ENCODE data around the gene CTDSPL.

Gene CTDSPL

GRCh38 chr3:37984596-37984995 is 122.9 kb downstream of the CTDSPL start:
- H3K36me3 ChIP-seq (replicated peaks in 1 of 2; ENCODE audit: control insufficient read depth in 2 of 2, insufficient read depth in 2 of 2, low read length in 2 of 2): peaks cover 5 to 37% of the 10 kb centered on the region in 2 donors
- no peak overlapping the region for H3K23ac ChIP-seq (ENCODE audit: low read depth, low read length, poor library complexity)
- H2AFZ ChIP-seq (ENCODE audit: low read length): no peak overlapping the region
- H3K4me1 ChIP-seq (ENCODE audit: control insufficient read depth in 2 of 2, insufficient read depth in 1 of 2, low read depth in 1 of 2, low read length in 2 of 2): no peaks in the 10 kb centered on the region
- no peak overlapping the region for H2AK5ac ChIP-seq (ENCODE audit: low read depth, low read length)
- no peak overlapping the region for H3K4me2 ChIP-seq (ENCODE audit: insufficient read depth, low read length, poor library complexity, severe bottlenecking)
- H3K27me3 ChIP-seq (ENCODE audit: control insufficient read depth in 3 of 3, insufficient read depth in 3 of 3, low read depth in 1 of 3, low read length in 3 of 3): peaks cover 0 to 7% (median 0%) of the 10 kb centered on the region in 3 experiments
- no peaks in the 10 kb centered on the region for H3K79me1 ChIP-seq (ENCODE audit: low read depth, low read length)
- no peak overlapping the region for H2BK12ac ChIP-seq (ENCODE audit: low read length)
- no peak overlapping the region for H3K4me3 ChIP-seq (ENCODE audit: low read length in 2 of 2)
- H3K4ac ChIP-seq (ENCODE audit: low read length): no peak overlapping the region
- no peak overlapping the region for H3K14ac ChIP-seq (ENCODE audit: low read length)
- H3K18ac ChIP-seq (ENCODE audit: low read length): no peak overlapping the region
- H2BK5ac ChIP-seq (ENCODE audit: low read length): no peak overlapping the region
- no peak for DNase-seq (ENCODE audit: low spot score)
- no peak overlapping the region for H3K27ac ChIP-seq (replicated peaks; ENCODE audit: low read length)
- H2BK15ac ChIP-seq (ENCODE audit: low read length): no peak overlapping the region
- no peak overlapping the region for H2BK120ac ChIP-seq (ENCODE audit: low read depth, low read length)
- H4K8ac ChIP-seq (ENCODE audit: low read depth, low read length): no peak overlapping the region
- no CpG with 5 or more reads among the region's 7 CpGs for WGBS, 2 donors (ENCODE audit: extremely low coverage in 2 of 2, insufficient read length in 2 of 2, insufficient replicate concordance in 1 of 2)
- no peak overlapping the region for H3K9ac ChIP-seq (ENCODE audit: low read depth, low read length, poor library complexity)
- H4K91ac ChIP-seq (ENCODE audit: low read depth, low read length, poor library complexity): no peak overlapping the region
- no peaks in the 10 kb centered on the region for H3K9me3 ChIP-seq (replicated peaks in 1 of 2; ENCODE audit: control insufficient read depth in 2 of 2, insufficient read depth in 1 of 2, low read depth in 1 of 2, low read length in 2 of 2)

GRCh38 chr3:37985637-37986320 is 124.1 kb downstream of the CTDSPL start:
- Histone ChIP-seq H2BK5ac (ENCODE audit: low read length) (no peak overlapping the region), H3K9ac (ENCODE audit: low read depth, low read length, poor library complexity) (no peak overlapping the region), H2BK120ac (ENCODE audit: low read depth, low read length) (no peak overlapping the region), H3K4me3 (ENCODE audit: low read length in 2 of 2) (no peak overlapping the region), H2BK15ac (ENCODE audit: low read length) (no peak overlapping the region), H3K36me3 (replicated peaks in 1 of 2; ENCODE audit: control insufficient read depth in 2 of 2, insufficient read depth in 2 of 2, low read length in 2 of 2) (peaks cover 2 to 29% of the 10 kb centered on the region in 2 donors), H3K4ac (ENCODE audit: low read length) (no peak overlapping the region), H3K27me3 (ENCODE audit: control insufficient read depth in 3 of 3, insufficient read depth in 3 of 3, low read depth in 1 of 3, low read length in 3 of 3) (peaks cover 0 to 19% (median 0%) of the 10 kb centered on the region in 3 experiments), H4K8ac (ENCODE audit: low read depth, low read length) (peak overlapping the region; percentile 77), H3K79me1 (ENCODE audit: low read depth, low read length) (no peaks in the 10 kb centered on the region), H2AFZ (ENCODE audit: low read length) (no peak overlapping the region), H3K4me2 (ENCODE audit: insufficient read depth, low read length, poor library complexity, severe bottlenecking) (no peak overlapping the region), H3K18ac (ENCODE audit: low read length) (no peak overlapping the region), H2AK5ac (ENCODE audit: low read depth, low read length) (no peak overlapping the region), H3K14ac (ENCODE audit: low read length) (no peak overlapping the region), H4K91ac (ENCODE audit: low read depth, low read length, poor library complexity) (no peak overlapping the region), H3K9me3 (replicated peaks in 1 of 2; ENCODE audit: control insufficient read depth in 2 of 2, insufficient read depth in 1 of 2, low read depth in 1 of 2, low read length in 2 of 2) (no peaks in the 10 kb centered on the region), H3K4me1 (ENCODE audit: control insufficient read depth in 2 of 2, insufficient read depth in 1 of 2, low read depth in 1 of 2, low read length in 2 of 2) (no peaks in the 10 kb centered on the region), H3K23ac (ENCODE audit: low read depth, low read length, poor library complexity) (no peak overlapping the region), H2BK12ac (ENCODE audit: low read length) (no peak overlapping the region), H3K27ac (replicated peaks; ENCODE audit: low read length) (no peak overlapping the region)
- no CpG with 5 or more reads among the region's 8 CpGs for WGBS, 2 donors (ENCODE audit: extremely low coverage in 2 of 2, insufficient read length in 2 of 2, insufficient replicate concordance in 1 of 2)
- DNase-seq (ENCODE audit: low spot score): no peak

DNA sequence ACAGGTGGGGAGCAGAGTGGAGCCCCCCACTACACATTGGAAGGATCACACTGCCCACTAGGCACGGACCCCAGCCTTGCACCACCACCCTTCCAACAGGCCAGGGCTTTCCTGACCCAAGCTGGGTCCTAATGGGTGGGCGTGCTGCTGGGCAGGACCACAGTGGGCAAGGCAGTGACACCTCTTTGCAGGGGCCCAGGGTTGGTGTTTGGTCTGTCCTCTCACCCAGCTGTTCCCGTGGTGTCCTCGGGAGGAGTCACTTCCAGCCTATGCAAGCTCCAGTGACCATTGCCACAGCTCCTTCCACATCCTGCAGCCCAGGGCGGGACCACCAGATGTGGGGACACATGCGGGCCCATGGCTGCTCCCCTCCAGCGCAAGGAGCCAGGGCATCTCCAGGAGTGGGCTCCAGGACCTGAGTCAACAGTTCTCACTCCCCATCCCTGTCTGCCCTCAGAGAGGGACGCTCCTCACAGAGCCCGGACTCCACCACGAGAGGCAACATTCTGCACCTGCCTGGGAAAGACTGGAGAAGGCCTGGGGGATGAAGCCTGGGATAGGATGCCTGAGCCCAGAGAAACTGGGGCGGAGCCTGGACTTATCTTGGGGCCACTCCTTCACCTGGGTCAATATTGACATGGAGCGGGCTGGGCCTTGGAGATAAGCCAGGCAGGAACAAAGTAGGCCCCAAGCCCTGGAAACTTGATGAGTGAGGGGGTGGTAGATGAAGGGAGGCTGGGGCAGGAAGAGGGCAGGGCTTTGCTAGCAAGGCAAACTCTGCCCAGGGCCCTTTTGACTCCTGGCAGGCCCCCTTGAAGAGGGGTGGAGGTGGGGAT is 125.0 kb downstream of the CTDSPL start:
- H2BK15ac ChIP-seq (ENCODE audit: low read length): no peak overlapping the region
- H3K4me3 ChIP-seq (ENCODE audit: low read length in 2 of 2): no peak overlapping the region
- H3K23ac ChIP-seq (ENCODE audit: low read depth, low read length, poor library complexity): peak overlapping the region; percentile 85
- no peak overlapping the region for H2BK5ac ChIP-seq (ENCODE audit: low read length)
- H3K14ac ChIP-seq (ENCODE audit: low read length): peak overlapping the region; percentile 64
- H2BK120ac ChIP-seq (ENCODE audit: low read depth, low read length): peak overlapping the region; percentile 20
- H4K8ac ChIP-seq (ENCODE audit: low read depth, low read length): no peak overlapping the region
- H2AK5ac ChIP-seq (ENCODE audit: low read depth, low read length): peak overlapping the region; percentile 85
- H3K4me2 ChIP-seq (ENCODE audit: insufficient read depth, low read length, poor library complexity, severe bottlenecking): no peak overlapping the region
- H3K4ac ChIP-seq (ENCODE audit: low read length): no peak overlapping the region
- H3K27me3 ChIP-seq (ENCODE audit: control insufficient read depth in 3 of 3, insufficient read depth in 3 of 3, low read depth in 1 of 3, low read length in 3 of 3): peaks cover 0 to 27% (median 0%) of the 10 kb centered on the region in 3 experiments
- no peak overlapping the region for H2BK12ac ChIP-seq (ENCODE audit: low read length)
- H3K36me3 ChIP-seq (replicated peaks in 1 of 2; ENCODE audit: control insufficient read depth in 2 of 2, insufficient read depth in 2 of 2, low read length in 2 of 2): peaks cover 1 to 24% of the 10 kb centered on the region in 2 donors
- H3K27ac ChIP-seq (replicated peaks; ENCODE audit: low read length): no peak overlapping the region
- no peak for DNase-seq (ENCODE audit: low spot score)
- H3K9me3 ChIP-seq (replicated peaks in 1 of 2; ENCODE audit: control insufficient read depth in 2 of 2, insufficient read depth in 1 of 2, low read depth in 1 of 2, low read length in 2 of 2): no peaks in the 10 kb centered on the region
- no peaks in the 10 kb centered on the region for H3K79me1 ChIP-seq (ENCODE audit: low read depth, low read length)
- H4K91ac ChIP-seq (ENCODE audit: low read depth, low read length, poor library complexity): no peak overlapping the region
- peak overlapping the region; percentile 13 for H3K9ac ChIP-seq (ENCODE audit: low read depth, low read length, poor library complexity)
- no peak overlapping the region for H2AFZ ChIP-seq (ENCODE audit: low read length)
- WGBS, 2 donors (ENCODE audit: extremely low coverage in 2 of 2, insufficient read length in 2 of 2, insufficient replicate concordance in 1 of 2): no CpG with 5 or more reads among the region's 12 CpGs
- no peaks in the 10 kb centered on the region for H3K4me1 ChIP-seq (ENCODE audit: control insufficient read depth in 2 of 2, insufficient read depth in 1 of 2, low read depth in 1 of 2, low read length in 2 of 2)
- peak overlapping the region; percentile 72 for H3K18ac ChIP-seq (ENCODE audit: low read length)

- Histone ChIP-seq H3K79me1 (ENCODE audit: low read depth, low read length) (no peaks in the 10 kb centered on the region), H3K4me3 (ENCODE audit: low read length in 2 of 2) (no peak overlapping the region), H3K14ac (ENCODE audit: low read length) (no peak overlapping the region), H4K8ac (ENCODE audit: low read depth, low read length) (no peak overlapping the region), H2BK15ac (ENCODE audit: low read length) (no peak overlapping the region), H3K4me2 (ENCODE audit: insufficient read depth, low read length, poor library complexity, severe bottlenecking) (no peak overlapping the region), H3K18ac (ENCODE audit: low read length) (peak overlapping the region; percentile 25), H2BK5ac (ENCODE audit: low read length) (no peak overlapping the region), H2AFZ (ENCODE audit: low read length) (no peak overlapping the region), H3K27ac (replicated peaks; ENCODE audit: low read length) (no peak overlapping the region), H4K91ac (ENCODE audit: low read depth, low read length, poor library complexity) (no peak overlapping the region), H3K4ac (ENCODE audit: low read length) (no peak overlapping the region), H3K9me3 (replicated peaks in 1 of 2; ENCODE audit: control insufficient read depth in 2 of 2, insufficient read depth in 1 of 2, low read depth in 1 of 2, low read length in 2 of 2) (no peaks in the 10 kb centered on the region), H3K36me3 (replicated peaks in 1 of 2; ENCODE audit: control insufficient read depth in 2 of 2, insufficient read depth in 2 of 2, low read length in 2 of 2) (peaks cover 1 to 18% of the 10 kb centered on the region in 2 donors), H2BK12ac (ENCODE audit: low read length) (peak overlapping the region; percentile 30), H3K23ac (ENCODE audit: low read depth, low read length, poor library complexity) (peak overlapping the region; percentile 40), H3K4me1 (ENCODE audit: control insufficient read depth in 2 of 2, insufficient read depth in 1 of 2, low read depth in 1 of 2, low read length in 2 of 2) (no peaks in the 10 kb centered on the region), H3K27me3 (ENCODE audit: control insufficient read depth in 3 of 3, insufficient read depth in 3 of 3, low read depth in 1 of 3, low read length in 3 of 3) (peaks cover 0 to 33% (median 0%) of the 10 kb centered on the region in 3 experiments), H2AK5ac (ENCODE audit: low read depth, low read length) (peak overlapping the region; percentile 64), H3K9ac (ENCODE audit: low read depth, low read length, poor library complexity) (no peak overlapping the region), H2BK120ac (ENCODE audit: low read depth, low read length) (no peak overlapping the region)
- DNase-seq (ENCODE audit: low spot score): no peak
- no CpG with 5 or more reads among the region's 2 CpGs for WGBS, 2 donors (ENCODE audit: extremely low coverage in 2 of 2, insufficient read length in 2 of 2, insufficient replicate concordance in 1 of 2)
These were observed 125.6 kb downstream of the CTDSPL start for GRCh38 chr3:37987315-37987697.

All from neuronal stem cell (in vitro differentiated cells).